ENCODE data around the gene PSMC4. TPM values are rescaled to one million over a fixed set of nuclear protein-coding genes. Genes with fewer than 3 reads are reported as not detected.
A peak's percentile ranks its signal among the peaks of the same experiment; 100 is the strongest.
"Not testable (repeated sequence)": the region's sequence is repeated elsewhere in the genome, so short reads cannot be mapped to it uniquely, and the experiment has no call there.

Gene PSMC4
- total RNA-seq, 1 donor = 99.5 TPM

- Histone ChIP-seq H3K27ac (ENCODE audit: low read depth, low read length) (no peak overlapping the region), H3K9me3 (ENCODE audit: low read depth, low read length) (no peaks in the 10 kb centered on the region), H3K79me2 (ENCODE audit: insufficient read depth, low read length) (no peaks in the 10 kb centered on the region), H3K27me3 (ENCODE audit: insufficient read depth, low read length) (no peaks in the 10 kb centered on the region), H2AFZ (ENCODE audit: low read length) (no peak overlapping the region), H4K20me1 (ENCODE audit: insufficient read depth, low read length) (no peaks in the 10 kb centered on the region), H3K4me2 (ENCODE audit: insufficient read depth, low read length) (no peak overlapping the region), H3K36me3 (ENCODE audit: insufficient read depth, low read length) (no peaks in the 10 kb centered on the region), H3K4me3 (ENCODE audit: insufficient read depth, low read length) (no peak overlapping the region), H3K4me1 (ENCODE audit: insufficient read depth, low read length) (no peaks in the 10 kb centered on the region)
- peak; percentile 73 for DNase-seq (ENCODE audit: insufficient read length, low spot score, missing footprints)
- TF ChIP-seq, protein P1, sequence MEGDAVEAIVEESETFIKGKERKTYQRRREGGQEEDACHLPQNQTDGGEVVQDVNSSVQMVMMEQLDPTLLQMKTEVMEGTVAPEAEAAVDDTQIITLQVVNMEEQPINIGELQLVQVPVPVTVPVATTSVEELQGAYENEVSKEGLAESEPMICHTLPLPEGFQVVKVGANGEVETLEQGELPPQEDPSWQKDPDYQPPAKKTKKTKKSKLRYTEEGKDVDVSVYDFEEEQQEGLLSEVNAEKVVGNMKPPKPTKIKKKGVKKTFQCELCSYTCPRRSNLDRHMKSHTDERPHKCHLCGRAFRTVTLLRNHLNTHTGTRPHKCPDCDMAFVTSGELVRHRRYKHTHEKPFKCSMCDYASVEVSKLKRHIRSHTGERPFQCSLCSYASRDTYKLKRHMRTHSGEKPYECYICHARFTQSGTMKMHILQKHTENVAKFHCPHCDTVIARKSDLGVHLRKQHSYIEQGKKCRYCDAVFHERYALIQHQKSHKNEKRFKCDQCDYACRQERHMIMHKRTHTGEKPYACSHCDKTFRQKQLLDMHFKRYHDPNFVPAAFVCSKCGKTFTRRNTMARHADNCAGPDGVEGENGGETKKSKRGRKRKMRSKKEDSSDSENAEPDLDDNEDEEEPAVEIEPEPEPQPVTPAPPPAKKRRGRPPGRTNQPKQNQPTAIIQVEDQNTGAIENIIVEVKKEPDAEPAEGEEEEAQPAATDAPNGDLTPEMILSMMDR (IDR thresholded peaks at IDR 0.05; ENCODE audit: extremely low read depth, low read depth, low read length) = no peak
These were observed 19.3 kb upstream of the PSMC4 start for GRCh38 chr19:39951686-39952085.

DNA sequence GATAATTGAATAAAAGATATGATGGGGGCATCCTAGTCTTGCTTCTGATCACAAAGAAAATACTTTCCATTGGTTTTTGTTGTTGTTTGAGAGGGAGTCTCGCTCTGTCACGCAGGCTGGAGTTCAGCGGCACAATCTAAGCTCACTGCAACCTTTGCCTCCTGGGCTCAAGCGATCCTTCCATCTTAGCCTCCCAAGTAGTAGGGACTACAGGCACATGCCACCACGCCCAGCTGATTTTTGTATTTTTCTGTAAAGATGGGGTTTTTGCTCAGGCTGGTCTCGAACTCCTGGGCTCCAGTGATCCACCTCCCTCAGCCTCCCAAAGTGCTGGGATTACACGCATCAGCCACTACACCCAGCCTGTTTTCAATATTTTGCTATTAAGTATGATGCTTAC lies 17.1 kb upstream of the PSMC4 start:
- Histone ChIP-seq H3K4me1 (ENCODE audit: insufficient read depth, low read length) (no peaks in the 10 kb centered on the region), H3K9me3 (ENCODE audit: low read depth, low read length) (no peaks in the 10 kb centered on the region), H3K27ac (ENCODE audit: low read depth, low read length) (no peak overlapping the region), H2AFZ (ENCODE audit: low read length) (no peak overlapping the region), H3K4me2 (ENCODE audit: insufficient read depth, low read length) (no peak overlapping the region), H3K79me2 (ENCODE audit: insufficient read depth, low read length) (no peaks in the 10 kb centered on the region), H4K20me1 (ENCODE audit: insufficient read depth, low read length) (no peaks in the 10 kb centered on the region), H3K36me3 (ENCODE audit: insufficient read depth, low read length) (no peaks in the 10 kb centered on the region), H3K4me3 (ENCODE audit: insufficient read depth, low read length) (no peak overlapping the region), H3K27me3 (ENCODE audit: insufficient read depth, low read length) (no peaks in the 10 kb centered on the region)
- TF ChIP-seq, protein P1 (IDR thresholded peaks at IDR 0.05; ENCODE audit: extremely low read depth, low read depth, low read length) = no peak
- DNase-seq (ENCODE audit: insufficient read length, low spot score, missing footprints) = no peak

- H3K4me3 ChIP-seq (ENCODE audit: insufficient read depth, low read length); H3K27ac ChIP-seq (ENCODE audit: low read depth, low read length); DNase-seq (ENCODE audit: insufficient read length, low spot score, missing footprints); H3K79me2 ChIP-seq (ENCODE audit: insufficient read depth, low read length); H3K4me1 ChIP-seq (ENCODE audit: insufficient read depth, low read length); H4K20me1 ChIP-seq (ENCODE audit: insufficient read depth, low read length); H3K4me2 ChIP-seq (ENCODE audit: insufficient read depth, low read length); H3K36me3 ChIP-seq (ENCODE audit: insufficient read depth, low read length); H3K27me3 ChIP-seq (ENCODE audit: insufficient read depth, low read length); H3K9me3 ChIP-seq (ENCODE audit: low read depth, low read length); H2AFZ ChIP-seq (ENCODE audit: low read length): not testable (repeated sequence)
These were observed 13.1 kb upstream of the PSMC4 start for GRCh38 chr19:39957886-39958285.

DNA sequence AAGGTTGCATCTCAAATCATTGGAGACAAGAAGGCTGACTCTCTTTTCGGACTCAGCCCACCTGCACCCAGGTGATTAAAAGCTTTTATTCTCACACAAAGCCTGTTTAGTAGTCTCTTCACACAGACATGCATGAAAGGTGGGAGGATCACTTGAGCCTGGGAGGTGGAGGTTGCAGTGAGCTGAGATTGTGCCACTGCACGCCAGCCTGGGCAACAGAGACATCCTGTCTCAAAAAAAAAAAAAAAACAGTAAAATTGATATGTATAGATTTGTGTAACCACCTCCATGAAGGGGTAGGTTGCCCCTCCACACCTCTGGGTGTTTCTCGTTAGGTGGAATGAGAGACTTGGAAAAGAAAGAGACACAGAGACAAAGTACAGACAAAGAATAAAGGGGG lies 12.0 kb upstream of the PSMC4 start:
- H2AFZ ChIP-seq (ENCODE audit: low read length); H3K4me3 ChIP-seq (ENCODE audit: insufficient read depth, low read length); H3K4me2 ChIP-seq (ENCODE audit: insufficient read depth, low read length); H3K9me3 ChIP-seq (ENCODE audit: low read depth, low read length); H3K27me3 ChIP-seq (ENCODE audit: insufficient read depth, low read length); H3K36me3 ChIP-seq (ENCODE audit: insufficient read depth, low read length); DNase-seq (ENCODE audit: insufficient read length, low spot score, missing footprints); H3K27ac ChIP-seq (ENCODE audit: low read depth, low read length); H3K79me2 ChIP-seq (ENCODE audit: insufficient read depth, low read length); H4K20me1 ChIP-seq (ENCODE audit: insufficient read depth, low read length); H3K4me1 ChIP-seq (ENCODE audit: insufficient read depth, low read length): not testable (repeated sequence)

DNA sequence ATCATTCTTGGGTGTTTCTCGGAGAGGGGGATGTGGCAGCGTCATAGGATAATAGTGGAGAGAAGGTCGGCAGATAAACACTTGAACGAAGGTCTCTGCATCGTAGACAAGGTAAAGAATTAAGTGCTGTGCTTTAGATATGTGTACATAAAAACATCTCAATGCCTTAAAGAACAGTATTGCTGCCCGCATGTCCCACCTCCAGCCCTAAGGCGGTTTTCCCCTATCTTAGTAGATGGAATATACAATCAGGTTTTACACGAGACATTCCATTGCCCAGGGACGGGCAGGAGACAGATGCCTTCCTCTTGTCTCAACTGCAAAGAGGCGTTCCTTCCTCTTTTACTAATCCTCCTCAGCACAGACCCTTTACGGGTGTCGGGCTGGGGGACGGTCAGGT lies 11.6 kb upstream of the PSMC4 start:
- not testable (repeated sequence) for H3K27me3 ChIP-seq (ENCODE audit: insufficient read depth, low read length); H4K20me1 ChIP-seq (ENCODE audit: insufficient read depth, low read length); H3K4me1 ChIP-seq (ENCODE audit: insufficient read depth, low read length); H3K79me2 ChIP-seq (ENCODE audit: insufficient read depth, low read length); H3K4me2 ChIP-seq (ENCODE audit: insufficient read depth, low read length); H3K36me3 ChIP-seq (ENCODE audit: insufficient read depth, low read length); H3K27ac ChIP-seq (ENCODE audit: low read depth, low read length); H3K4me3 ChIP-seq (ENCODE audit: insufficient read depth, low read length); H2AFZ ChIP-seq (ENCODE audit: low read length); DNase-seq (ENCODE audit: insufficient read length, low spot score, missing footprints); H3K9me3 ChIP-seq (ENCODE audit: low read depth, low read length)
